Stimulated activated CD4-positive, alpha-beta T cell treated with anti-CD3 and anti-CD28 coated beads, Interleukin-1b, Interleukin-23, amount 100 ng/mL, for 1 hour (primary cell): ENCODE measurements around the gene POU2AF2.
"Not testable (repeated sequence)": the region's sequence is repeated elsewhere in the genome, so short reads cannot be mapped to it uniquely, and the experiment has no call there.

Experiments
- DNase-seq, 2 donors: peaks; one replicate each; pipeline ENCODE4 v3.0.0-alpha.2; 2020; ENCODE audit warnings: low read depth in 2 of 2

Gene POU2AF2

DNA sequence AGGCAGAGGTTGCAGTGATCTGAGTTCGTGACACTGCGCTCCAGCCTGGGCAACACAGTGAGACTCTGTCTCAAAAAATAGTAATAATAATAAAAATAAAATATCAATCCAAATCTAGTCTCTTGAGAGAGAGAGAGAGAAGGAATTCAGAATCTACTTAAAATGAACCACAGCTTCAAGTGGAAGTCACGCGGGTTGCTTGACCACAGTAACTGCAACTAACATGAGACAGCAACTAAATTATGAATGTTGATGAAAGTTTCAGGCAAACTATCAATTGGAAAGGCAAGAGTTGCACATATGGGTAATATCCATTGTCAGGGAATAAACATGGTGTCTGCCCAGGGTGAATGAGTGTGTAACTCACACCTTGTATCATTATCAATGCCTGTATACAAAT is 12.5 kb downstream of the POU2AF2 start:
- DNase-seq, result no peak

DNA sequence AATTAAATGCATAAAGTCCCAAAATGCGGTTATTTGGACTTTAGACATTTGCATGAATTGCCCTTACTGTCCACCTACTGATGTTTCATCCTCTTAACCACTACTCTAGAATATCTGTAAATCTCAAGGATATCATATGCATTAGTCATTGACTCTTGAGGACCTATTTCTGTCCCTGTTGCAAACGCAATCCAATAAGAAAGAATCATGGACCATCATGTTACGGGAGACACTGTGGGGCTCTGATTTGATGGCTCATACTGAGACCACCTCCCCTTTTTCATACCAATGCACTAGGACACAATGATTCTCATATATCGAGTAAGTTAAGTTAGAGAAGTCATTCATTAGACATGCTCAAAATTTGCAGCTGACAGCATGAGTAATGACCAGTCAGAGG is 14.4 kb downstream of the POU2AF2 start:
- DNase-seq, result no peak

- DNase-seq, result no peak
Observed at GRCh38 chr11:111260811-111261210, 15.3 kb downstream of the POU2AF2 start.

GRCh38 chr11:111264646-111265045 is 19.1 kb downstream of the POU2AF2 start:
- no peak for DNase-seq

GRCh38 chr11:111265421-111265820 is 19.9 kb downstream of the POU2AF2 start:
- no peak for DNase-seq

DNA sequence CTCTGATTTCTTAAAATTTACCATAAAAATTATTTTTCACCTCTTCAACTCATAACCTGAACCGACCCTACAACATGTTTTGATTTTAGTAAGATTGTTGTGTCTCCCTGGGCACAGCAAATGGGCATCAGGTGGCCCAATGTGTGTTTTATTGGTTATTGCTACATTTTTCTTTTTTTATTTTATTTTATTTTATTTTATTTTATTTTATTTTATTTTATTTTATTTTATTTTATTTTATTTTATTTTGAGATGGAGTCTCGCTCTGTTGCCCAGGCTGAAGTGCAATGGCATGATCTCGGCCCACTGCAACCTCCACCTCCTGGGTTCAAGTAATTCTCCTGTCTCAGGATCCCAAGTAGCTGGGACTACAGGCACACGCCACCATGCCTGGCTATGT is 22.8 kb downstream of the POU2AF2 start:
- not testable (repeated sequence) for DNase-seq

- DNase-seq, result no peak
Observed at GRCh38 chr11:111269146-111269868, 23.8 kb downstream of the POU2AF2 start.

- no peak for DNase-seq
Observed at GRCh38 chr11:111272420-111272819, 26.9 kb downstream of the POU2AF2 start.

DNA sequence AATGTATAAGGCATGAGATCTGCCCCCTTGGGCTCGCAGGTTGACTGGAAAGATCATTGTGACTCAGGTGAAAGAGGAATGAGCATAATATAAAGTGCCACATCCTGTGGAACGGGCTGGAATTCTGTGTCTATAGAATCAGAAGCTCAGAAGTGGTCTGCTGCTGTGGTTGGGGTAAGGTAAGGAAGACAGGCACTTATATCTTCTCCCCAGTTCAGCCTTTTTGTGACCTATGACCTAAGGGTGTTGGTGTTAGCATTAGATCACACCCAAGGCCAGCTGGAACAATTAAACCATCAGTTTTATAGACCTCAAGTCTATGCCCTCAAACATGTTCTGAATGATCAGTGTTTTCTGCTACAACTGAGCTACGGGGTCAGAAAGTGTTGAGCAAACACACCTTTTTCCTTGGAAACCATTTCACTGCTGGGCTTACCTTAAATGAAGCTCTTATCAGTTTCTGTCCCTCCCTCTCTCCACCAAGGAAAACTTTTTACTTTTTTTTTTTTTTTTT is 37.1 kb downstream of the POU2AF2 start:
- DNase-seq, result no peak

DNA sequence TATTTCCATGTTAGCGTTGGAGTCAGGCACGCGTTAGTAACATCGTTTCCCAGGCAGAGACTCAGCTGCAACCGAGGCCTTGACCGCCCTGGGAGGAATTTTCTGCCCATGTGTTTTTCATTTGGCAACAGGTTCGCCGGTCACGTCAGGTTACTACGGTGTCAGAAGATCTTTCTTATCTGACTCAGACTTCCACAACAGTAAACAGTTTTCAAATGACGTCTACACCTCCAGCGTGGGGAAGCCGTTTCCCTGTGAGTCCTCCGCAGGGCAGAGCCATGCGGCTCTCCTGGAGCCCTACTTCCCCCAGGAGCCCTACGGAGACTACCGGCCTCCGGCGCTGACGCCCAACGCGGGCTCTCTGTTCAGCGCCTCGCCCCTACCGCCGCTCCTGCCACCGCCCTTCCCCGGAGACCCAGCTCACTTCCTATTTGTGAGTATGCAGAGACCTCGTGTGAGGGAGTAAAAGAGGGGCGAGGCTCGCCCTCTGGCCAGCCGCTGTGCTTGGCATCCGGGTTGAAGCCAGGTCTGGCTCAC is 38.5 kb downstream of the POU2AF2 start:
- DNase-seq, result no peak

DNA sequence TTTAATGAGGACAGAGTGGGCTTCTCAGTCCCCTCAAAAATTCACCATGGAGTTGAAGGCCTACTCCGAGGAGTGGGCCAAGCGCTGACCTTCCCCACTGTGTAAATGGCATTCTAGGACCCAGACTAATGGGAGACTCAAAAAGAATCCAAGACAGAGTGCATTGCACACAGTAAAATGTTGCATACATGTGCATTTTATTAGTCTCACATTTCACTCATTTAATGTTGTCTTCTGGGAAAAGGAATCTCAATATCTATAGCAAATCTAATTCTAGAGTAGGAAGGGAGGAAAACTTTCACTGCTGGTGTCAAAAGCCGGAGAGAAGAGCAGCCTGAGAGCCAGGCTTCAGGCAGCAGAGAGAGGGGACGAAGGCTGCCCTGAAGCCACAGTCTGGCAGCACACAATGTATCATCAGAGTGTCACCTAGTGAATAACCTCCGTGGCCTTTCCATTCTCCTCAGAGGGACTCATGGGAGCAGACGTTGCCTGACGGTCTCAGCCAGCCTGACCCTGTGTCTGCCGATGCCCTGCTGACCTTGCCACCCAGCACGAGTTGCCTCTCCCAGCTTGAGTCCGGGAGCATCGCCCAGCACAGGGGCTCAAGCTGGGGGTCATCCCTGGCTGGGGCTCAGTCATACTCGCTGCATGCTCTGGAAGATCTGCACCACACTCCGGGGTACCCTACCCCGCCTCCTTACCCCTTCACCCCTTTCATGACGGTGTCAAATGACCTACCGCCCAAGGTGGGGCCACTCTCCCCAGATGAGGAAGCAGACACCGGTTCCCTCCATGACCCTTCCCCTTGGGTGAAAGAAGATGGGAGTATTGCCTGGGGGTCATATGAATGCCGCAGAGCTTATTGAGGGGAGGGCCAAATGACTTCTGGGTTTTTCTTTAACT is 39.9 kb downstream of the POU2AF2 start:
- DNase-seq, result no peak

DNA sequence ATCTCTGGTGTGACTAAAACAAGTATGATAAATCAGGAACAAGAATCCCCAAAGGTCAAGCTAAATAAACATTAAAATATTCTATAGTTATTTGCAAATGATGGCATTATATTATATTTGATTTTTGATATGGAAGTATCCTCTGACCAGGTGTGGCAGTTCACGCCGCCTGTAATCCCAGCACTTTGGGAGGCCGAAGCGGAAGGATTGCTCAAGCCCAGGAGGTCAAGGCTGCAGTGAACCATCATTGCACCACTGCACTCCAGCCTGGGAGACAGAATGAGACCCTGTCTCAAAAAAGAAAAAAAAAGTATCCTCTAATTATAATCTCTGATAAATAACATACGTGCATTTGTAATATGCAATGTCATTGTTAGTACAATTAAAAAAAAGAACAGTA is 46.2 kb downstream of the POU2AF2 start:
- no peak for DNase-seq

- not testable (repeated sequence) for DNase-seq
Observed at GRCh38 chr11:111292408-111292807, 46.9 kb downstream of the POU2AF2 start.

GRCh38 chr11:111296196-111296595 is 50.7 kb downstream of the POU2AF2 start:
- no peak for DNase-seq

GRCh38 chr11:111297696-111298095 is 52.2 kb downstream of the POU2AF2 start:
- no peak for DNase-seq

DNA sequence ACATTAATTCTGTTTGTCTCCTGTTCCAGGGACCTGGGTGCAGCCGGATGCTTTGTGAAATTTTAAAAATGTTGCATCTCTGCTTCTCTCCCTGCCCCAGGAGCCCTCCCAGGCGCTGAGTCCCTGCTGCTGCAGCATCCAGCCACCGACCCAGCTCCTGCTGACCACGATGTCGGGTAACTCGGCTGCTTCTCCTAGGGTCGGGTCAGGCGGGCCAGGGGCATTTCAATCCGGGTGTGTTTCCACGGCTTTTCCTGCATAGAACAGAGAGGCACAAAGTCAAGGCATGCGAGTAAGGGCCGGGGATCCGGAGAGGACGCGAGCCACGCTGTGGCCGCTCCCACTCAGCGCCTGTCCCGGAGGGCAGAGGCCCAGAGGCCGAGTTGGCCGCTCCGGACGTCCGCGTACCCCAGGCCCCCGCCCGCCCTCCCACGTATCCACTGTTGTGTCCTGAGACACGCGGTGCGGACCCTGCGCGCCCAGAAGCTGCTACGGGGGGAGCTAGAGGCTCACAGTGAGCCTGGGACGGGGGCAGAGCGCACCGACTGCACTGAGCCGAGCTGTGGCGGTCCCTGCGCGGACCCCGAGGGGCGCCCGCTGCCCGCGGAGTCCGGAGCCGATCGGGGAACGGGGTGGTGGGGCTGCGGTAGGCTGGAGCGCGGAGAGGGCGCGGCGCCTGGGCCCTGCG is 53.0 kb downstream of the POU2AF2 start, which contains the start of gene POU2AF3:
POU2AF3 (plus strand) TSS at position 134 of the 688 bp plus-strand sequence; CDS start at position 170, 36 bp downstream.
- DNase-seq, result no peak

GRCh38 chr11:111299101-111300026 is 53.8 kb downstream of the POU2AF2 start:
- no peak for DNase-seq

- no peak for DNase-seq
Observed at GRCh38 chr11:111300569-111300968, 55.0 kb downstream of the POU2AF2 start.

- DNase-seq, result no peak
Observed at GRCh38 chr11:111301004-111301841, 55.7 kb downstream of the POU2AF2 start.

DNA sequence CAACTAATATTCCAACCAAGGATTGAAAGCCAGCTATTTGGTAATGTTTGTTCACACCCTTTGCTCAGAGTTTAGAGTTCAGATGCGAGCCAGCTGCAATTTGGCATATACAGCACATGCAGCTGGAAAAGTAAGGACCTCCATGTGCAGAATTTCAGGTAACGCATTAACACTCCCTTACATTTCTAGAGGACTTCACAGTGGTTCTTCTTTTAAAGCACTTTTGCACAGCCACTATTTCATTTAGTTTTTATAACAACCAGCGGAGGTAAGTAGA is 56.3 kb downstream of the POU2AF2 start:
- no peak for DNase-seq
